Nephron (organoid): ENCODE measurements around the gene HIP1.

ENCODE experiments used
- H3K27ac Mint-ChIP-seq, 3 experiments: 2 replicates each; pipeline ENCODE4 v1.8.0; 2020; ENCODE audit warnings: mixed read lengths in 3 of 3, mild to moderate bottlenecking in 2 of 3, moderate library complexity in 1 of 3
- H3K27me3 Mint-ChIP-seq: 2 replicates; pipeline ENCODE4 v1.8.0; 2021; ENCODE audit warnings: low read depth, mild to moderate bottlenecking, moderate library complexity, mixed read lengths
- H3K36me3 Mint-ChIP-seq: 2 replicates; pipeline ENCODE4 v1.8.0; 2020; ENCODE audit warnings: low read depth, mixed read lengths
- H3K4me1 Mint-ChIP-seq: 2 replicates; pipeline ENCODE4 v1.8.0; 2020; ENCODE audit warnings: mixed read lengths
- H3K4me3 Mint-ChIP-seq, 3 experiments: 2 replicates each; pipeline ENCODE4 v1.8.0; 2020; ENCODE audit warnings: mild to moderate bottlenecking in 3 of 3, mixed read lengths in 3 of 3, moderate library complexity in 2 of 3
- H3K9me3 Mint-ChIP-seq: 2 replicates; pipeline ENCODE4 v1.8.0; 2020; ENCODE audit warnings: mixed read lengths
- TF ChIP-seq, protein P1 (sequence below), 3 experiments: fragments of 200-600 bp; sonication (generic); IDR thresholded peaks; one replicate each; pipeline ENCODE4 v1.5.0; 2021; ENCODE audit warnings: antibody characterized with exemption in 3 of 3; ENCODE audit not compliant: unreplicated experiment in 3 of 3

Gene HIP1

DNA sequence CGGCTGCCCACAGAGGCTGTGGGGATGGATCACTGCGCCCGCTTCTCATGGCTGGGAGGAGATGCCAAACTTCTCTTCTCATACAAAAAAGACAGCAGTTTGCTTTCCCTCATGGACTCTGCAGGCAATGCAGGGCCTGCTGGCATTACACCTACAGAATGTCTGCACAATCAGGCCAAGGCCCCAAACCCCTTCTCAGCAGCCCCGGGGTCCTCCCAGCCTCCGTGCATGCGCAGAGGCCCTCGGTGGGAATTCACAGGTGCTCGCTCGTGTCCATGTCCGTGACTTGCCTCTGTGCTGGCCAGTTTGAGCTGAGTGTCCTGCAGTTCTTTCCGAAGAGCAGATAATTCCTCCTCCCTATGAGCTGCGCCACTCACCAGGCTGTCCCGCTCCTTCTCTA, 183.0 kb downstream of the HIP1 start:
- Mint-ChIP-seq H3K4me1 (no peaks in the 10 kb centered on the region), H3K27me3 (no peaks in the 10 kb centered on the region), H3K27ac (no peak overlapping the region), H3K9me3 (no peaks in the 10 kb centered on the region), H3K4me3 (no peak overlapping the region), H3K36me3 (peaks cover 47% of the 10 kb centered on the region)
- TF ChIP-seq, protein P1, sequence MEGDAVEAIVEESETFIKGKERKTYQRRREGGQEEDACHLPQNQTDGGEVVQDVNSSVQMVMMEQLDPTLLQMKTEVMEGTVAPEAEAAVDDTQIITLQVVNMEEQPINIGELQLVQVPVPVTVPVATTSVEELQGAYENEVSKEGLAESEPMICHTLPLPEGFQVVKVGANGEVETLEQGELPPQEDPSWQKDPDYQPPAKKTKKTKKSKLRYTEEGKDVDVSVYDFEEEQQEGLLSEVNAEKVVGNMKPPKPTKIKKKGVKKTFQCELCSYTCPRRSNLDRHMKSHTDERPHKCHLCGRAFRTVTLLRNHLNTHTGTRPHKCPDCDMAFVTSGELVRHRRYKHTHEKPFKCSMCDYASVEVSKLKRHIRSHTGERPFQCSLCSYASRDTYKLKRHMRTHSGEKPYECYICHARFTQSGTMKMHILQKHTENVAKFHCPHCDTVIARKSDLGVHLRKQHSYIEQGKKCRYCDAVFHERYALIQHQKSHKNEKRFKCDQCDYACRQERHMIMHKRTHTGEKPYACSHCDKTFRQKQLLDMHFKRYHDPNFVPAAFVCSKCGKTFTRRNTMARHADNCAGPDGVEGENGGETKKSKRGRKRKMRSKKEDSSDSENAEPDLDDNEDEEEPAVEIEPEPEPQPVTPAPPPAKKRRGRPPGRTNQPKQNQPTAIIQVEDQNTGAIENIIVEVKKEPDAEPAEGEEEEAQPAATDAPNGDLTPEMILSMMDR (IDR thresholded peaks at IDR 0.05; ENCODE audit: unreplicated experiment in 3 of 3): no peak

DNA sequence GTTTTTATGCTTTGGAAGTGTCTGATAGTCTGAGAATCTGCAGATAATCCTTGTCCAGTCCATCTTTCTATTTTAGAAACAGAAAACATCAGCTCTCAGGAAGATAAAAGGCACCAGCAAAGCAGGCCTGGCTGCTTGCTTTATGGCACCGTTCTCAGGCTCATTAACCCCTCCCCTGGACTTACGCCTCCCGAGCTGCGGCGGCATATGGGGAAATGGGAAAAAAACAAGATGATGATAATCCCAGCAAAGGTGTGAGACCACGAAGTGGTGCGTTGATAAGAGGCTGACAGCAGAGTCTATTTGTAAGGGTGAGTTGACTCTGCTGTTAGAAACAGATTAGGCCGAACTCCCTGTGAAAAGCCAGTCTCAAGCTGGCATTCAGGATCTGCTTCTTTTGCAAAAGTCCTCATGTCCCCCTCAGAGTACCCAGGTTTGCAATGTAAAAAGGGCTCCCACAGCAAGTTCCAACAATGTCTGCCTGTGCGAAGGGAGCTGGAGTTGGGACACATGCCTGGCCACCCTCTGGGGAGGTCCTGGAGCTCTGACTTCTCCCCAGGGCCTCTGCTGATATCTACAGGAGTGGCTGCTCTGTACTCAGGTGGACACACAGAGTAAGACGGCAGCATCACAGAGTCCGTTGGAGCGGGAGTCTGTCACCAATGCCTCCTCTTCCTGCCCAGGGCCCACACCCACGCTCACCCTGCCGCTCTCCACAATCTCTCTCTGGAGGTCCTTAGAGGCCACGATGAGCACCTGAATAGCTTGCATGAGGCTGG, 192.3 kb downstream of the HIP1 start:
- Mint-ChIP-seq H3K36me3 (peaks cover 50% of the 10 kb centered on the region), H3K27ac (no peak overlapping the region), H3K9me3 (no peaks in the 10 kb centered on the region), H3K4me1 (peaks cover 4% of the 10 kb centered on the region), H3K4me3 (no peak overlapping the region), H3K27me3 (no peaks in the 10 kb centered on the region)
- TF ChIP-seq, protein P1 (IDR thresholded peaks at IDR 0.05; ENCODE audit: unreplicated experiment in 3 of 3): no peak

DNA sequence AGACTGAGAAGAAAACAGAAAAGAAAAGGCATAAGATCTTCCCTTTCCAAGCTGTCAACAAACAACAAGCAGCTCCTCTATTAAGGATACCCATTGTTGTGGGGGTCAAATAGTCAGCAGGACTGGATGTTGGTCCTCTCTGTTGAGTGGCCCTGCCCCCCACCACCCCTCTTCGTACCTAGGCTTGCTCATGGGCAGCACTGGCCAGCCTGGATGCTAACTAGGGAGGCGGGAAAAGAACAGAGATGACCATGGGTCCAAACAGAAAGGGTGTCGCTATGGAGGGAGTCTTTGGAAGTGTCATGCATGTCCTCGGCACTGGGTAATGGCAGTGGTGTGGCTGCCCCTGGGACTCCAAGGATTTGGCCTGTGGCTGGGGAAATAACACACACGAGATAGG, 201.0 kb downstream of the HIP1 start:
- Mint-ChIP-seq H3K4me1 (no peaks in the 10 kb centered on the region), H3K4me3 (no peak overlapping the region), H3K27ac (no peak overlapping the region), H3K36me3 (peaks cover 48% of the 10 kb centered on the region), H3K27me3 (no peaks in the 10 kb centered on the region), H3K9me3 (no peaks in the 10 kb centered on the region)
- TF ChIP-seq, protein P1 (IDR thresholded peaks at IDR 0.05; ENCODE audit: unreplicated experiment in 3 of 3): no peak

DNA sequence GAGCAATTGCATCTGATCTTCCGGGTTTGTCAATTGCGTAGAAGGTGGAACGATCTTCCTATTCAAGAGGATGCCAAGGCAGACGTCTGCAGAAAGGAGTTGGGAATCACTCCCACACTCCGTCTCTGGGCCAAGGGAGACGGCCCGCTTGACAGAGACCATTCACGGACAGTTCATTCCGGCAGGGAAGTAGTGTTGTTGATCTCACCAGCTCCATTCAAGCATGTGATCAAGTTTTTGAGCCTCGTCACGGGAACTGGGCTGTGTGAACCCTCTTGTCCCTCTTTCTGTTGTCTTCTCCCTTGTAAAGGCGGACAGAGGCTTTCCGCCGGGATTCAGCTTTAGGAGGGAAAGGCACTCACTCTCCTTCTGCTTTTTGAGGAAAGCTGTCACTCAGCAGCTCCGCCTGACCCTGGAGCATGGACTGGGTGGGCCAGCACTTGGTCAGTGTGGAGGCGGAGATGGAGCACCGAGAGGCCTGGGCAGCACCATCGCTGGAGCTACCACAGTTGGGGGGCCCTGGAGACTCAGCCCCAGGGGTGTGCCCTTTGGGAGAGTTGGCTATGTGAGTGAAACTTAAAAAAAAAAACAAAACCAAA, 201.7 kb downstream of the HIP1 start:
- Mint-ChIP-seq H3K27me3 (no peaks in the 10 kb centered on the region), H3K9me3 (no peaks in the 10 kb centered on the region), H3K36me3 (peaks cover 47% of the 10 kb centered on the region), H3K4me3 (no peak overlapping the region), H3K27ac (no peak overlapping the region), H3K4me1 (no peaks in the 10 kb centered on the region)
- TF ChIP-seq, protein P1 (IDR thresholded peaks at IDR 0.05; ENCODE audit: unreplicated experiment in 3 of 3): no peak

DNA sequence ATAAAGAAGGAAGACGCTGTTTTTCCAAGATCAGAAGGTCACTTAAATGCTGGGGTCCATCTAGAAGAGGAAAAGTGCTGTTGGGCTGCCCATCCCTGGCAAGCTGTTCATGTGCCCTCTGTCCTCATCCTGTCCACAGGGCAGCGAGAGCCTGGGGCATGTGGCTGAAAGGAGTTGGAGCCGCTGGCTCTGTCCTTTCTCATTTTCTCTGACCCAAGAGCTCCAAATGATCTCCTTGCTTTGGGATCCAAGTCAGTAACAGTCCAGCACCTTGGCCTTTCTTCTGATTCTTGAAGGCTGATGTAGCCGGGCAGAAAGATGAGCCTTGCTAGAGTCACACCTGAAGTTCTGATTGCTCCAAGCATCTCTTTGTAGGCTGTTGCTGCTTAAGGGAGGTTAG, 202.2 kb downstream of the HIP1 start:
- Mint-ChIP-seq H3K9me3 (no peaks in the 10 kb centered on the region), H3K4me1 (no peaks in the 10 kb centered on the region), H3K36me3 (peaks cover 42% of the 10 kb centered on the region), H3K27ac (no peak overlapping the region), H3K27me3 (no peaks in the 10 kb centered on the region), H3K4me3 (no peak overlapping the region)
- TF ChIP-seq, protein P1 (IDR thresholded peaks at IDR 0.05; ENCODE audit: unreplicated experiment in 3 of 3): no peak
